Astrocyte of the spinal cord (primary cell): ENCODE data around the gene GMEB2.
"Not testable (repeated sequence)": the region's sequence is repeated elsewhere in the genome, so short reads cannot be mapped to it uniquely, and the experiment has no call there.

Experiments used
- DNase-seq: peaks from one replicate; pipeline ENCODE4 v3.0.0; 2011; ENCODE audit warnings: low read depth, low spot score
- H3K4me3 ChIP-seq: 2 replicates; pipeline ENCODE4 v1.5.1; 2011; ENCODE audit warnings: low read depth, mild to moderate bottlenecking, low read length, moderate library complexity
- in situ Hi-C: cut with HindIII; loops from 2 replicates; pipeline ENCODE4 v1.10.0; 2017; ENCODE audit warnings: low sequenced_read_pairs
- TF ChIP-seq, protein P1 (sequence below): IDR thresholded peaks from 2 replicates; pipeline ENCODE4 v1.5.1; 2012; ENCODE audit warnings: low read depth, mild to moderate bottlenecking, low read length, inconsistent platforms

The GMEB2 gene

DNA sequence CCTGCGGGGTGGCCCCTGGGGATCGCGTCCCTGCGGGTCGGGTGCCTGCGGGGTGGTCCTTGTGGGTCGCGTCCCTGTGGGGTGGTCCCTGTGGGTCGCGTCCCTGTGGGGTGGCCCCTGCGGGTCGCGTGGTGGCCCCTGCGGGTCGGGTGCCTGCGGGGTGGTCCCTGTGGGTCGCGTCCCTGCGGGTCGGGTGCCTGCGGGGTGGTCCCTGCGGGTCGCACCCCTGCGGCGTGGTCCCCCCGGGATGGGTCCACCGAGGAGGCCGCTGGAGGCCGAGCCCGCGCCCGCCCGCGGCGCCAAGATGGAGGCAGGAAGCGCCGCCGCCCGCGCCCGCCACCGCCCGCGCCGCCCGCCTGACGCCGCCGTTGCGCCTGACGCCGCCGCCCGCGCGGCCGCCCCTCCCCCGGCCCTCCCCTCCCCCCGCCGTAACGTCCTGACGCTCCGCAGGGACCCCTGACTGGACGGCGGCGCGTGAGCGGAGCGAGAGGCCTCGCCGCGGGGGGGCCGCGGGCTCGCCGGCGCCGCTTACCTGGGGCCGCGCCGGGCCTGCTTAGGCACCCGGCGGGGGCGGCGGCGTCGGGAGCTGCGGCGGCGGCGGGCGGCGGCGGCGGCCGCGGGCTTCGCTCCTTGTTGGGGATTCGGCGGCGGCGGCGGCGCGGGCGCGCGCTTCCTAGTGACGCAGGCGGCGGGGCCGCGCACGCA, at the start of gene GMEB2:
GMEB2 (minus strand) TSS at position 678 of the 705 bp plus-strand sequence. CDS start 7,704 bp downstream, outside the sequence.
- in situ Hi-C loops: no loop called here
- peak within 1 kb of the TSS; percentile 89 for H3K4me3 ChIP-seq
- TF ChIP-seq, protein P1, sequence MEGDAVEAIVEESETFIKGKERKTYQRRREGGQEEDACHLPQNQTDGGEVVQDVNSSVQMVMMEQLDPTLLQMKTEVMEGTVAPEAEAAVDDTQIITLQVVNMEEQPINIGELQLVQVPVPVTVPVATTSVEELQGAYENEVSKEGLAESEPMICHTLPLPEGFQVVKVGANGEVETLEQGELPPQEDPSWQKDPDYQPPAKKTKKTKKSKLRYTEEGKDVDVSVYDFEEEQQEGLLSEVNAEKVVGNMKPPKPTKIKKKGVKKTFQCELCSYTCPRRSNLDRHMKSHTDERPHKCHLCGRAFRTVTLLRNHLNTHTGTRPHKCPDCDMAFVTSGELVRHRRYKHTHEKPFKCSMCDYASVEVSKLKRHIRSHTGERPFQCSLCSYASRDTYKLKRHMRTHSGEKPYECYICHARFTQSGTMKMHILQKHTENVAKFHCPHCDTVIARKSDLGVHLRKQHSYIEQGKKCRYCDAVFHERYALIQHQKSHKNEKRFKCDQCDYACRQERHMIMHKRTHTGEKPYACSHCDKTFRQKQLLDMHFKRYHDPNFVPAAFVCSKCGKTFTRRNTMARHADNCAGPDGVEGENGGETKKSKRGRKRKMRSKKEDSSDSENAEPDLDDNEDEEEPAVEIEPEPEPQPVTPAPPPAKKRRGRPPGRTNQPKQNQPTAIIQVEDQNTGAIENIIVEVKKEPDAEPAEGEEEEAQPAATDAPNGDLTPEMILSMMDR: no peak
- no peak for DNase-seq

DNA sequence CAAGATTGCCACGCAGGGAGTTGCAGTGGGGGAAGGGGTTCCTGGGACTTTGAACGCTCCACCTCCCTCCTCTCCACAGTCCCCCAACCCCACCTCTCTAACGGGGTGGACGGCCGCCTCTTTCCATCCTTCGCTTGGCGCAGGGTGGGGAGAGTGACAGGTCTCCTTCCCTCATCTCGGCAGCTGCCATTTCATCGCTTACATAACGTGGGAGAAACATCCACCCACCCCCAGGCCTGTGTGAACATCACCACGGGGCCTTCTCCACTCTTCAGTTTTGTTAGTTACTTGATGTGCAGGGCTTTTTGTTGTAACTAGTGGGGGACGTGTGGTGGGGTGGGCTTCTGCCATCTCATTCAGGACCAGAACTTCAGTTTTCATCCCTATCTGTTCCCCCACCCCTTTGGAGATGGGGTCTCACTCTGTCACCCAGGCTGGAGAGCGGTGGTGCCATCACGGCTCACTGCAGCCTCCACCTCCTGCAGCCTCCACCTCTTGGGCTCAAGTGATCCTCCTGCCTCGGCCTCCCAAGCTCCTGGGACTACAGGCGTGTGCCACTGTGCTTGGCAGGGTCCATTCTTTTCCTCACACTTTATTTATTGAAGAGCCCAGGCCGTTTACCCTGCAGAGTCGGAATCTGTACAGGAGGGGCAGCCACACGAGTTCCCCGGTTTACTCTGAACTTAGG, 48.9 kb upstream of the GMEB2 start:
- DNase-seq: no peak
- TF ChIP-seq, protein P1: no peak
- in situ Hi-C loops: no loop called here
- no peak overlapping the region for H3K4me3 ChIP-seq

DNA sequence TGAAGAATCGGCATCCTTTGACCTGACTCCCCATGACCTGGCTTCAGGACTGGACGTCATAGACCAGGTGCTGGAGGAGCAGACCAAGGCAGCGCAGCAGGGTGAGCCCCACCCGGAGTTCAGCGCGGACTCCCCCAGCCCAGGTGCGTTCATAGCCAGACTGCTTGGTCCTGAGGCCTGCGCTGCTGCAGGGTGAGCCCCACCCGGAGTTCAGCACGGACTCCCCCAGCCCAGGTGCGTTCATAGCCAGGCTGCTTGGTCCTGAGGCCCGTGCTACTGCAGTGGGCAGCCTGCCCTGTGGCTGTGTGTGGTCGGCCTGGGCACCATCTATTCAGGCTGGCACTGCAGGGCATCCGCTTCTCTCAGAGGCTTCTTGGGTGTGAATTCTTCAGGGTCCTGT, 47.0 kb upstream of the GMEB2 start:
- DNase-seq: no peak
- no peak overlapping the region for H3K4me3 ChIP-seq
- TF ChIP-seq, protein P1: no peak
- in situ Hi-C loops: no loop called here

- DNase-seq: no peak
- H3K4me3 ChIP-seq: no peak overlapping the region
- in situ Hi-C loops: no loop called here
- TF ChIP-seq, protein P1: no peak
Measured at GRCh38 chr20:63672666-63673065, 45.8 kb upstream of the GMEB2 start.

DNA sequence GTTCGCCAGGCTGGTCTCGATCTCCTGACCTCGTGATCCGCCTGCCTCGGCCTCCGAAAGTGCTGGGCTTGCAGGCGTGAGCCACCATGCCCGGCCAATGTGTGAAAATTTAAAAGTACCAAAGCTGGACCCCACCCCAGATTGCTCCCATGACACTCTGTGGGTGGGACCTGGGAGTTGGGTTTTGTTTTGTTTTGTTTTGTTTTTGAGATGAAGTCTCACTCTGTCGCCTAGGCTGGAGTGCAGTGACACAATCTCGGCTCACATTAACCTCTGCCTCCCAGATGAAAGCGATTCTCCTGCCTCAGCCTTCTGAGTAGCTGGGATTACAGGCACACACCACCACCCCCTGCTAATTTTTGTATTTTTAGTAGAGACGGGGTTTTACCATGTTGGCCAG, 44.8 kb upstream of the GMEB2 start:
- DNase-seq, in situ Hi-C loops, H3K4me3 ChIP-seq: not testable (repeated sequence)

DNA sequence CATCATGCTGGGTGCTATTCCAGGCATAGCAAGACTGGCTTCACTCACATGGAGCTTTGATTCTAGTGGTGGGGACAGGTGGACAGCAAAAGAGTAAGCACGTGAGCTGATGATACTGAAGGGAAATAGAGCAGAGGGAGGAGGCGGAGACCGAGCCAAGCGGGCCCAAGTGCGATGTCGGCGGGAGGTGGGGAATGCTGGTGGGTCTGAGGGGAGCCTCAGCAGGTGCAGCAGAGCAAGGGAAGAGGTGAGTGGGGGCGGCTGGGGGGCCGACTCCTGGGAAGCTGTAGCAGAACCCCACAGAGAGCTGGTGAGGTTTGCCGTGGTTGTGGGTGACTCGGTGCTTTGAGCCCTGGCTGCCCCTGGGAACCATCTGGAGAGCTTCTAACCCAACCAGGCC, 41.5 kb upstream of the GMEB2 start:
- DNase-seq: no peak
- in situ Hi-C loops: no loop called here
- TF ChIP-seq, protein P1: no peak

DNA sequence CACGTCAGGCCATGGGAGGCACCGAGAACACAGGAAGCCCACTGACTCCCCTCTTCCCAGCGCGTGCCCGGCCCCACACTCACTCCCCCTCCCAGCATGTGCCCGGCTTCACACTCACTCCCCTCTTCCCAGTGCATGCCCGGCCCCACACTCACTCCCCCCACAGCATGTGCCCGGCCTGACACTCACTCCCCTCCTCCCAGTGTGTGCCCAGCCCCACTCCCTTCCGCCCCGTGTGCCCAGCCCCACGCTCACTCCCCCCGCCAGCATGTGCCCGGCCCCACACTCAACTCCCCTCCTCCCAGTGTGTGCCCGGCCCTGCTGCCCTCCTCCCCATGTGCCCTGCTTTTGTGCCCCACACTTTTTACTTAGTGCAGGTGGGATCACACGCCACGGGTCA, 41.0 kb upstream of the GMEB2 start:
- in situ Hi-C loops: no loop called here
- DNase-seq: no peak
- TF ChIP-seq, protein P1: no peak
- H3K4me3 ChIP-seq: no peak overlapping the region

More for the DNA sequence above, 41.5 kb upstream of the GMEB2 start:
- no peak overlapping the region for H3K4me3 ChIP-seq
